HepG2 (cell line): Measurements from ENCODE around the gene SYTL1. TPM values are rescaled to one million over a fixed set of nuclear protein-coding genes. Genes with fewer than 3 reads are reported as not detected.

Experiments
- ATAC-seq: fragments of 200-7000 bp; cut with Tn5 transposase; 3 replicates; pipeline ENCODE4 v1.9.1; 2020; ENCODE audit warnings: mild to moderate bottlenecking, moderate library complexity
- BruUV-seq: library from RNA; stranded (reverse); fragments of 400-500 nt; replicated peaks from 2 replicates; lab custom pipeline; 2021; lab: Mats Ljungman, UMichigan
- CTCF ChIA-PET: fragments of 300-600 bp; formaldehyde crosslinking; extraction: SDS; loops from one replicate; lab custom pipeline; 2021; ENCODE audit warnings: low total read pairs, inconsistent platforms, low intra/inter-chr PET ratio; lab: Yijun Ruan, JAX
- POLR2A ChIA-PET: fragments of 350-600 bp; sonication (Branson Sonifier 250); formaldehyde crosslinking; loops from one replicate; lab custom pipeline; 2020; ENCODE audit warnings: antibody characterized with exemption, inconsistent platforms; lab: Yijun Ruan, JAX
- DNase-seq: peaks from one replicate; pipeline ENCODE4 v3.0.0-alpha.2; 2015; ENCODE audit warnings: low spot score
- FAIRE-seq: peaks from 3 replicates; lab custom pipeline; 2011; peaks lifted over from hg19 to GRCh38; lab: Jason Lieb, UNC
- H2AFZ ChIP-seq: one replicate; pipeline ENCODE4 v1.6.1; 2011; ENCODE audit warnings: low read length, inconsistent platforms
- H3K27ac ChIP-seq: fragments of 300-600 bp; 3 replicates; pipeline ENCODE4 v1.8.0; 2011; ENCODE audit warnings: mixed run types, mild to moderate bottlenecking, mixed read lengths, low read length, inconsistent platforms; ENCODE audit not compliant: insufficient read depth; ENCODE audit errors: extremely low read length
- H3K27me3 ChIP-seq, 2 experiments: fragments of 200-600 bp in 1 of 2; 2 replicates in 1 of 2; 3 replicates in 1 of 2; pipeline versions ENCODE4 v1.6.0 to v1.8.0; 2011; ENCODE audit warnings: low read length in 2 of 2, mild to moderate bottlenecking in 2 of 2, moderate library complexity in 2 of 2, inconsistent platforms in 1 of 2; ENCODE audit not compliant: insufficient read depth in 2 of 2, control insufficient read depth in 1 of 2
- H3K36me3 ChIP-seq, 2 experiments: fragments of 200-600 bp in 1 of 2; replicated peaks in 1 of 2; 2 replicates in 1 of 2; 3 replicates in 1 of 2; pipeline versions ENCODE4 v1.5.1 to v1.8.0; 2011; ENCODE audit warnings: low read length in 2 of 2, inconsistent platforms in 1 of 2; ENCODE audit not compliant: insufficient read depth in 2 of 2, control insufficient read depth in 1 of 2
- H3K4me1 ChIP-seq: 2 replicates; pipeline ENCODE4 v1.5.1; 2012; ENCODE audit warnings: low read length, inconsistent platforms; ENCODE audit not compliant: insufficient read depth
- H3K4me2 ChIP-seq: 2 replicates; pipeline ENCODE4 v1.6.0; 2011; ENCODE audit warnings: low read depth, low read length, inconsistent platforms
- H3K4me3 ChIP-seq, 3 experiments: fragments of 200-600 bp in 1 of 3; sonication (generic), shearing (Covaris generic) in 1 of 3; replicated peaks in 1 of 3; 2 replicates each; pipeline ENCODE4 v1.5.1; 2011 to 2016; ENCODE audit warnings: low read length in 3 of 3, inconsistent platforms in 2 of 3, low read depth in 2 of 3, mild to moderate bottlenecking in 2 of 3, control low read depth in 1 of 3, mixed read lengths in 1 of 3; ENCODE audit not compliant: insufficient read depth in 1 of 3
- H3K79me2 ChIP-seq: one replicate; pipeline ENCODE4 v1.6.1; 2011; ENCODE audit warnings: low read length, inconsistent platforms; ENCODE audit not compliant: insufficient read depth
- H3K9ac ChIP-seq: 2 replicates; pipeline ENCODE4 v1.6.0; 2011; ENCODE audit warnings: mild to moderate bottlenecking, low read depth, low read length, inconsistent platforms; ENCODE audit not compliant: insufficient read depth
- H3K9me3 ChIP-seq: 2 replicates; pipeline ENCODE4 v1.5.1; 2012; ENCODE audit warnings: mild to moderate bottlenecking, low read length
- H4K20me1 ChIP-seq: 2 replicates; pipeline ENCODE4 v1.6.0; 2011; ENCODE audit warnings: inconsistent platforms, mild to moderate bottlenecking, low read length, moderate library complexity; ENCODE audit not compliant: insufficient read depth
- CENPBD1 ChIP-seq: sonication (generic); formaldehyde crosslinking; IDR thresholded peaks from 2 replicates; pipeline ENCODE4 v1.8.0; 2022; ENCODE audit warnings: missing genetic modification reagents, low read depth, mild to moderate bottlenecking, borderline replicate concordance
- JARID2 ChIP-seq: sonication (generic); formaldehyde crosslinking; IDR thresholded peaks from 2 replicates; pipeline ENCODE4 v1.8.1; 2023; ENCODE audit warnings: missing genetic modification reagents, inconsistent platforms; ENCODE audit not compliant: insufficient replicate concordance
- MATR3 ChIP-seq: sonication (generic); formaldehyde crosslinking; IDR thresholded peaks from 2 replicates; pipeline ENCODE4 v1.4.0; 2020; ENCODE audit warnings: missing genetic modification reagents
- TBL1XR1 ChIP-seq: fragments of 150-350 bp; IDR thresholded peaks from 2 replicates; pipeline ENCODE4 v1.6.1; 2014; ENCODE audit warnings: borderline replicate concordance, low read length; ENCODE audit not compliant: partially characterized antibody
- THAP8 ChIP-seq: sonication (generic); formaldehyde crosslinking; IDR thresholded peaks from 2 replicates; pipeline ENCODE4 v1.5.1; 2020; ENCODE audit warnings: missing genetic modification reagents, mild to moderate bottlenecking, borderline replicate concordance
- ZHX1 ChIP-seq: sonication (generic); formaldehyde crosslinking; IDR thresholded peaks from 2 replicates; pipeline ENCODE4 v1.8.1; 2022; ENCODE audit warnings: low read depth, mild to moderate bottlenecking, missing genetic modification reagents
- ZHX2 ChIP-seq, 2 experiments: sonication (generic) in 1 of 2; formaldehyde crosslinking in 1 of 2; IDR thresholded peaks; 2 replicates each; pipeline versions ENCODE4 v1.6.1 to v1.9.0; 2014 to 2022; ENCODE audit warnings: antibody characterized with exemption in 1 of 2, borderline replicate concordance in 1 of 2, inconsistent platforms in 1 of 2, low read depth in 1 of 2, missing genetic modification reagents in 1 of 2
- ZNF687 ChIP-seq: sonication (generic); formaldehyde crosslinking; IDR thresholded peaks from 2 replicates; pipeline ENCODE4 v1.5.1; 2020; ENCODE audit warnings: mild to moderate bottlenecking, missing genetic modification reagents, moderate library complexity
- WGBS: methylation state at CpG from one replicate; pipeline ENCODE4 v1.1.6; 2017; ENCODE audit warnings: low lambda C conversion rate; 5-methylcytosine and 5-hydroxymethylcytosine counted together
- in situ Hi-C: cut with HindIII; loops from 2 replicates; pipeline ENCODE4 v1.10.0; 2017; ENCODE audit warnings: low pct_unique_long_range_greater_than_20kb; ENCODE audit not compliant: extremely low pct_ligation_motif_present
- intact Hi-C: fragments of 100-400 bp; cut with micrococcal nuclease; formaldehyde crosslinking; loops from one replicate; pipeline ENCODE4 v1.10.0; 2022; ENCODE audit not compliant: unreplicated experiment
- polyA plus RNA-seq, 8 experiments: library from polyadenylated mRNA; depleted of rRNA in 3 of 8; stranded (reverse) in 7 of 8; unstranded in 1 of 8; fragments of >200 nt; fragmentation: Illumina TruSeq in 4 of 8; extraction: Trizol in 4 of 8; gene quantifications; 2 replicates each; pipeline versions ENCODE4 v1.2.1 to v1.2.3, GENCODE V29; 2011 to 2016; ENCODE audit warnings: low read depth in 4 of 8, missing spikeins in 1 of 8, mixed read lengths in 1 of 8; ENCODE audit not compliant: insufficient read depth in 1 of 8
- total RNA-seq, 5 experiments: library from RNA; depleted of rRNA; stranded (reverse); fragments of >200 nt; fragmentation: Illumina TruSeq; extraction: Trizol; gene quantifications; 2 replicates each; pipeline ENCODE4 v1.2.3, GENCODE V29; 2016; ENCODE audit warnings: low read depth in 1 of 5

Gene SYTL1
- total and polyA plus RNA-seq, 2 of the 13 experiments (the other 11 are each of a cell fraction or from before 2014, with no cell fraction given): 11.1 to 17.8 TPM

- H3K9ac ChIP-seq: no peak overlapping the region
- H3K79me2 ChIP-seq: no peaks in the 10 kb centered on the region
- CTCF ChIA-PET: no interaction called here
- intact Hi-C loops: no loop called here
- H4K20me1 ChIP-seq: no peaks in the 10 kb centered on the region
- DNase-seq (no peak), ATAC-seq (no peak; the same call in 2 of the 3 replicates), FAIRE-seq (no peak)
- BruUV-seq: no TSS peak
- H3K27ac ChIP-seq: no peak overlapping the region
- no peaks in the 10 kb centered on the region for H3K9me3 ChIP-seq
- H3K36me3 ChIP-seq: no peaks in the 10 kb centered on the region
- H3K4me3 ChIP-seq: no peak overlapping the region
- H2AFZ ChIP-seq: no peak overlapping the region
- peaks cover 10 to 46% of the 10 kb centered on the region in 2 experiments for H3K27me3 ChIP-seq
- in situ Hi-C loops: no loop called here
- H3K4me2 ChIP-seq: no peak overlapping the region
- POLR2A ChIA-PET: interaction anchor here (0.6 kb wide), 1 partner anchor 15 kb away, joined by 3 read pairs; no protein-coding TSS in a partner anchor
- 40% methylated on average over 1 of the region's 4 CpGs for WGBS
- no peaks in the 10 kb centered on the region for H3K4me1 ChIP-seq
- TF ChIP-seq JARID2 (no peak), MATR3 (CRISPR knock-in tag) (no peak), ZHX2 (IDR thresholded peaks at IDR 0.05; ENCODE audit: low read depth) (no peak), ZHX2 (CRISPR knock-in tag; IDR thresholded peaks at IDR 0.05; ENCODE audit: borderline replicate concordance) (no peak), TBL1XR1 (no peak), ZHX1 (no peak), THAP8 (no peak), CENPBD1 (CRISPR knock-in tag) (no peak), ZNF687 (0 out of 2 replicates have a peak, but pooled peaks have one; percentile 8)
Observed at GRCh38 chr1:27380224-27380623, 38.4 kb downstream of the SYTL1 start.
